ENCODE results near the gene MB. TPM values are rescaled to one million over a fixed set of nuclear protein-coding genes. Genes with fewer than 3 reads are reported as not detected.

Gene MB
- total and polyA plus RNA-seq, 5 donors, result 7,621 to 14,884 (median 10,770) TPM

GRCh38 chr22:35653824-35654223 lies 36.7 kb upstream of the MB start:
- no peak for ATAC-seq
- intact Hi-C loops (cut with DNase I), result no loop called here
- H3K4me1 ChIP-seq (ENCODE audit: control insufficient read depth, insufficient read depth, low read length), result peaks cover 6% of the 10 kb centered on the region
- H3K27me3 ChIP-seq (ENCODE audit: control insufficient read depth, insufficient read depth), result no peaks in the 10 kb centered on the region
- H3K9me3 ChIP-seq (ENCODE audit: control insufficient read depth, low read length), result no peaks in the 10 kb centered on the region
- DNase-seq, result no peak
- 79% methylated on average over 1 of the region's 1 CpG for WGBS
- H3K27ac ChIP-seq (ENCODE audit: low read length), result no peak overlapping the region
- H3K4me3 ChIP-seq (ENCODE audit: low read length), result no peak overlapping the region

GRCh38 chr22:35651085-35651484 lies 34.0 kb upstream of the MB start:
- intact Hi-C loops (cut with DNase I), result no loop called here
- H3K27me3 ChIP-seq (ENCODE audit: control insufficient read depth, insufficient read depth), result no peaks in the 10 kb centered on the region
- WGBS, result 97% methylated on average over 7 of the region's 7 CpGs
- H3K27ac ChIP-seq (ENCODE audit: low read length), result no peak overlapping the region
- ATAC-seq (no peak), DNase-seq (no peak)
- no peak overlapping the region for H3K4me3 ChIP-seq (ENCODE audit: low read length)
- peaks cover 14% of the 10 kb centered on the region for H3K4me1 ChIP-seq (ENCODE audit: control insufficient read depth, insufficient read depth, low read length)
- no peaks in the 10 kb centered on the region for H3K9me3 ChIP-seq (ENCODE audit: control insufficient read depth, low read length)

GRCh38 chr22:35649636-35650250 lies 32.6 kb upstream of the MB start:
- intact Hi-C loops (cut with DNase I), result no loop called here
- Histone ChIP-seq H3K27me3 (ENCODE audit: control insufficient read depth, insufficient read depth) (no peaks in the 10 kb centered on the region), H3K27ac (ENCODE audit: low read length) (no peak overlapping the region), H3K4me3 (ENCODE audit: low read length) (peak overlapping the region; percentile 93), H3K4me1 (ENCODE audit: control insufficient read depth, insufficient read depth, low read length) (peaks cover 14% of the 10 kb centered on the region), H3K9me3 (ENCODE audit: control insufficient read depth, low read length) (no peaks in the 10 kb centered on the region)
- WGBS, result 71% methylated on average over 7 of the region's 7 CpGs
- ATAC-seq (no peak), DNase-seq (no peak)

- ATAC-seq, result peak in 1 of 2 donors; percentile 12
Observed at GRCh38 chr22:35649026-35649553, 32.0 kb upstream of the MB start.

DNA sequence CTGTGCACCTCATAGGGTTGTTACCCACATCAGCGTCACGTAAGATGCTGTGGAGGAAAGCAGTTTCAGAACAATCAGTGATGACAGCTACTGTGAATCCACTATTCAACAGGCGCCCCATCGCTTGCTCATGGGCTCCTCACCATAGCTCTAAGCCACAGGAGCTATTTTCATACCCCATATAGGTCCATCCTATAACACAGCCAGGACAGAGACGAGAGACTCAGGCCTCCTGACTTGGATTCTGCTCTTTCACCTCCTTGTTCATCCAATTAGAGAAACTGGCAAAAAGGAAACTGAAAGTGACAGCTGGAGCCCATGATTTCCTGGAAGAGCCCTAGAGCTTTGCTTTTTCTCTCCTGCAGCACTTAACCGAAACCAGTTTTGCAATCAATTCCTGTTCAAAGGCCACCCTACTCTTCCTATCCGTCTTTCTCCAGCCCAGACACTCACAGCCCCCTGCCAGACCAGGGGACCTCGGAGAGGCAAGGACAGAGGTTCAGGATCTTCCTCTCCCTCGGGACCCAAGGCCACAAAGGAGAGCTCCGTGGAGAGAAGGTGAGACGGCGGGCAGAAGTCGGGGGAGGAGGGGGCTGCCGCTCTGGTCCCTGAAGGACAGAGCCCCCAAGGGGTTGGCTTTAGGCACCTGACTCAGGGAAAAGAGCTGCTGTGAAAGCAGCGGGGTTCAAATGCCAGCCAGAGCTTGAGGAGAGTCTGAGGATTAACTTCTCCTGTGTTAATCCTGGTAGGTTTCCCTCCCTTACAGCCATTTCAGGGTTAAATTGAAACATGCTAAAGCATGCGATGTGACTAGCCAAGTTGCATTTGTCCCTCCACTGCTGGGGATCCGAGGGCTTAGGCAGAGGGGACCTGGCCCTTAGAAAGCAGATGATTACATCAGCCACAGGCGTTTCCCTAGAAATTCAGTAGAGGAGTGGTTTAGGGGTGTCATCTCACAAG lies 31.2 kb upstream of the MB start, which contains the start of gene APOL6:
APOL6 (plus strand) TSS at position 381 of the 960 bp plus-strand sequence. CDS start 7,980 bp downstream, outside the sequence.
- peaks cover 14% of the 10 kb centered on the region for H3K4me1 ChIP-seq (ENCODE audit: control insufficient read depth, insufficient read depth, low read length)
- H3K27ac ChIP-seq (ENCODE audit: low read length), result peak within 1 kb of the TSS; percentile 96
- peak within 1 kb of the TSS; percentile 93 for H3K4me3 ChIP-seq (ENCODE audit: low read length)
- intact Hi-C loops (cut with DNase I), result no loop called here
- WGBS, result 6% methylated on average over 18 of the region's 18 CpGs
- H3K27me3 ChIP-seq (ENCODE audit: control insufficient read depth, insufficient read depth), result no peaks in the 10 kb centered on the region
- H3K9me3 ChIP-seq (ENCODE audit: control insufficient read depth, low read length), result no peaks in the 10 kb centered on the region
- peak in 2 of 3 donors; percentile 53 to 66 for DNase-seq
- peak; percentile 74 to 79 for ATAC-seq

More at GRCh38 chr22:35649026-35649553, 32.0 kb upstream of the MB start:
- intact Hi-C loops (cut with DNase I), result no loop called here
- WGBS, result 65% methylated on average over 7 of the region's 7 CpGs
- DNase-seq, result no peak
- Histone ChIP-seq H3K4me1 (ENCODE audit: control insufficient read depth, insufficient read depth, low read length) (peaks cover 14% of the 10 kb centered on the region), H3K27ac (ENCODE audit: low read length) (peak overlapping the region; percentile 96), H3K9me3 (ENCODE audit: control insufficient read depth, low read length) (no peaks in the 10 kb centered on the region), H3K27me3 (ENCODE audit: control insufficient read depth, insufficient read depth) (no peaks in the 10 kb centered on the region), H3K4me3 (ENCODE audit: low read length) (peak overlapping the region; percentile 93)

- no peak overlapping the region for H3K27ac ChIP-seq (ENCODE audit: low read length)
- H3K9me3 ChIP-seq (ENCODE audit: control insufficient read depth, low read length), result no peaks in the 10 kb centered on the region
- no peak for ATAC-seq
- no peak overlapping the region for H3K4me3 ChIP-seq (ENCODE audit: low read length)
- H3K27me3 ChIP-seq (ENCODE audit: control insufficient read depth, insufficient read depth), result no peaks in the 10 kb centered on the region
- peak in 1 of 3 donors; percentile 41 for DNase-seq
- intact Hi-C loops (cut with DNase I), result no loop called here
- peaks cover 22% of the 10 kb centered on the region for H3K4me1 ChIP-seq (ENCODE audit: control insufficient read depth, insufficient read depth, low read length)
- WGBS, result 88% methylated on average over 4 of the region's 4 CpGs
Observed at GRCh38 chr22:35645646-35646045, 28.5 kb upstream of the MB start.

- DNase-seq, result no peak
- Histone ChIP-seq H3K27me3 (ENCODE audit: control insufficient read depth, insufficient read depth) (no peaks in the 10 kb centered on the region), H3K9me3 (ENCODE audit: control insufficient read depth, low read length) (no peaks in the 10 kb centered on the region), H3K4me3 (ENCODE audit: low read length) (no peak overlapping the region), H3K4me1 (ENCODE audit: control insufficient read depth, insufficient read depth, low read length) (peaks cover 19% of the 10 kb centered on the region), H3K27ac (ENCODE audit: low read length) (no peak overlapping the region)
- intact Hi-C loops (cut with DNase I), result no loop called here
- ATAC-seq, result no peak
- WGBS, result 96% methylated on average over 1 of the region's 1 CpG
Observed at GRCh38 chr22:35643991-35644390, 26.9 kb upstream of the MB start.

DNA sequence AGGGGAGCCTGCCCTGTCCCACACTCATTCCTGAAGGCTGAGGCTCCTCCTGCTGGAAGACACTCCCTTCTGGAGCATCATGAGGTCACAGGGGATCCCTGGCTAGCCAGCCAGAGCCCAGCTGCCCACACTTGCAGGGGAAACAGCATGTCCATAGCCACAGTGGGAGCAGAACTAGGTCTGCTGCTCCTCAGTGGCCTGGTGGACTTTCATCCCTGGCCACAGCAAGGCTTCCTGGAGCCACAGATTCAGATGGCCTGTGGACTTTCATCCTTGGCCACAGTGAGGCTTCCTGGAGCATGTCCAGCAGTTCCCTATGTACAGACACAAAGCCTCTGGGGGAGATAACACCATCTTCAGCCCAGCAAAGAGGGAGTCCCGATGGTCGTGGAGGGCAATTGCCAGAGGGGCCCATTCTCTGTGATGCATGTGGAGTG lies 25.2 kb upstream of the MB start:
- Histone ChIP-seq H3K4me1 (ENCODE audit: control insufficient read depth, insufficient read depth, low read length) (peaks cover 30% of the 10 kb centered on the region), H3K27ac (ENCODE audit: low read length) (no peak overlapping the region), H3K9me3 (ENCODE audit: control insufficient read depth, low read length) (no peaks in the 10 kb centered on the region), H3K27me3 (ENCODE audit: control insufficient read depth, insufficient read depth) (no peaks in the 10 kb centered on the region), H3K4me3 (ENCODE audit: low read length) (no peak overlapping the region)
- ATAC-seq, result no peak
- WGBS, result 47% methylated on average over 2 of the region's 2 CpGs
- intact Hi-C loops (cut with DNase I), result no loop called here
- DNase-seq, result peak in 2 of 3 donors; percentile 59 to 63

DNA sequence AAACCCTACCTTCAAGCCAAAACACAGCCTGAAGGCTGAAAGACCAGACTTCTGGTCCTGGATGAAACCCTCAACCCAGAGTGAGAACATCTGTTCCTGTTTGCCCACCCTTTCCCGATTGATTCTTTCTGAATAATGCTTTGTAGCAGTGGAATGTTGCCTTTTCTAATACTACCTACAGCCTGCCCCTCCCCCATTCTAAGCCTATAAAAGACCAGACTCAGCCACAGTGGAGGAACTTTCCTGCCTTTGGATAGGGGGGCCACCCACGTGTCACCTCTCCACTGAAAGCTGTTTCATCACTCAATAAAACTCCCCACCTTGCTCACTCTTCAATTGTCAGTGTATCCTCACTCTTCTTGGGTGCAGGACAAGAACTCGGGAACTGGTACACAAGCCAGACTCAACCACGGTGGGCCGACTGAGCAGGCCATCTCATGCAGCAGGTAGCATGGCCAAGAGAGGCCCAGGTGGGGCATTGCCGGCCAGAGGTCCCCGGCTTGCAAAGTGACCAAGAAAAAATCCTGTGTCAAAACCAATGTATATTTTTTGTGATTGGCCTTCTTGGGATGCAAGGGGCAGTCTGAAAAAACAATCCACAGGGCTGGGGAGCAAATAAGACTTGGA lies 24.5 kb upstream of the MB start:
- H3K27me3 ChIP-seq (ENCODE audit: control insufficient read depth, insufficient read depth), result no peaks in the 10 kb centered on the region
- DNase-seq (peak in 1 of 3 donors; percentile 33), ATAC-seq (no peak)
- intact Hi-C loops (cut with DNase I), result no loop called here
- H3K4me1 ChIP-seq (ENCODE audit: control insufficient read depth, insufficient read depth, low read length), result peaks cover 22% of the 10 kb centered on the region
- H3K4me3 ChIP-seq (ENCODE audit: low read length), result no peak overlapping the region
- H3K9me3 ChIP-seq (ENCODE audit: control insufficient read depth, low read length), result no peaks in the 10 kb centered on the region
- WGBS, result 90% methylated on average over 7 of the region's 7 CpGs
- H3K27ac ChIP-seq (ENCODE audit: low read length), result no peak overlapping the region

- peak overlapping the region; percentile 89 for H3K27ac ChIP-seq (ENCODE audit: low read length)
- WGBS, result 20% methylated on average over 13 of the region's 13 CpGs
- H3K4me3 ChIP-seq (ENCODE audit: low read length), result no peak overlapping the region
- ATAC-seq (peak; percentile 96 to 97), DNase-seq (peak; percentile 92 to 97 (median 97))
- no peaks in the 10 kb centered on the region for H3K27me3 ChIP-seq (ENCODE audit: control insufficient read depth, insufficient read depth)
- intact Hi-C loops (cut with DNase I), result loop anchor here in 3 of 4 donors (5.0 to 10.0 kb wide), 4 partner anchors 106 to 486 kb away; no protein-coding TSS in a partner anchor
- no peaks in the 10 kb centered on the region for H3K9me3 ChIP-seq (ENCODE audit: control insufficient read depth, low read length)
- peaks cover 22% of the 10 kb centered on the region for H3K4me1 ChIP-seq (ENCODE audit: control insufficient read depth, insufficient read depth, low read length)
Observed at GRCh38 chr22:35638410-35638809, 21.3 kb upstream of the MB start.
